HG03159 (cell line): ENCODE data around the gene KIAA0930.
"Not testable (repeated sequence)": the region's sequence is repeated elsewhere in the genome, so short reads cannot be mapped to it uniquely, and the experiment has no call there.

Experiments
- ATAC-seq: cut with Tn5 transposase; IDR thresholded peaks from one replicate; pipeline ENCODE4 v1.9.1; 2021; ENCODE audit warnings: mild to moderate bottlenecking, moderate library complexity; ENCODE audit not compliant: unreplicated experiment

Gene KIAA0930

GRCh38 chr22:45204819-45205218 lies 35.9 kb downstream of the KIAA0930 start:
- ATAC-seq, result no peak

- no peak for ATAC-seq
Measured at GRCh38 chr22:45204241-45204640, 36.5 kb downstream of the KIAA0930 start.

GRCh38 chr22:45203150-45203951 lies 37.3 kb downstream of the KIAA0930 start:
- ATAC-seq, result no peak

- no peak for ATAC-seq
Measured at GRCh38 chr22:45202333-45203149, 38.2 kb downstream of the KIAA0930 start.

GRCh38 chr22:45201678-45202332 lies 38.9 kb downstream of the KIAA0930 start:
- no peak for ATAC-seq

- ATAC-seq, result no peak
Measured at GRCh38 chr22:45200860-45201511, 39.7 kb downstream of the KIAA0930 start.

GRCh38 chr22:45200230-45200629 lies 40.5 kb downstream of the KIAA0930 start:
- ATAC-seq, result no peak

- ATAC-seq, result no peak
Measured at GRCh38 chr22:45199723-45200122, 41.0 kb downstream of the KIAA0930 start.

GRCh38 chr22:45198463-45198795 lies 42.3 kb downstream of the KIAA0930 start:
- ATAC-seq, result no peak

- ATAC-seq, result no peak
Measured at GRCh38 chr22:45197606-45198462, 42.9 kb downstream of the KIAA0930 start.

GRCh38 chr22:45196926-45197605 lies 43.6 kb downstream of the KIAA0930 start:
- ATAC-seq, result no peak

- ATAC-seq, result no peak
Measured at GRCh38 chr22:45196308-45196707, 44.4 kb downstream of the KIAA0930 start.

GRCh38 chr22:45195616-45196015 lies 45.1 kb downstream of the KIAA0930 start:
- no peak for ATAC-seq

- no peak for ATAC-seq
Measured at GRCh38 chr22:45194686-45195085, 46.0 kb downstream of the KIAA0930 start.

GRCh38 chr22:45192701-45193187 lies 48.0 kb downstream of the KIAA0930 start:
- ATAC-seq, result no peak

GRCh38 chr22:45191746-45192145 lies 48.9 kb downstream of the KIAA0930 start:
- ATAC-seq, result not testable (repeated sequence)

- ATAC-seq, result no peak
Measured at GRCh38 chr22:45190202-45190872, 50.4 kb downstream of the KIAA0930 start.

- ATAC-seq, result no peak
Measured at GRCh38 chr22:45188779-45189178, 51.9 kb downstream of the KIAA0930 start.

GRCh38 chr22:45187891-45188290 lies 52.8 kb downstream of the KIAA0930 start:
- ATAC-seq, result no peak
